ENCODE data around the gene IFNB1.

GRCh38 chr9:21043841-21044240, 33.9 kb downstream of the IFNB1 start:
- TF ChIP-seq CTCF (IDR thresholded peaks at IDR 0.05) (no peak), POLR2A (IDR thresholded peaks at IDR 0.05) (no peak)
